HCT116 (cell line): ENCODE results near the gene EMILIN1. TPM values are rescaled to one million over a fixed set of nuclear protein-coding genes. Genes with fewer than 3 reads are reported as not detected.

Experiments used
- ATAC-seq: fragments of 200-7000 bp; cut with Tn5 transposase; 2 replicates; pipeline ENCODE4 v1.9.1; 2020; ENCODE audit warnings: mild to moderate bottlenecking, moderate library complexity
- BruUV-seq: library from RNA; stranded (reverse); fragments of 400-500 nt; replicated peaks from 2 replicates; lab custom pipeline; 2021; lab: Mats Ljungman, UMichigan
- CTCF ChIA-PET: fragments of 300-600 bp; sonication (Branson Sonifier 250); formaldehyde crosslinking; loops from one replicate; lab custom pipeline; 2021; ENCODE audit warnings: antibody characterized with exemption; lab: Charles Lee
- POLR2A ChIA-PET: fragments of 300-600, 350-600 bp; sonication (Branson Sonifier 250); formaldehyde crosslinking; loops from one replicate; lab custom pipeline; 2021; ENCODE audit warnings: antibody characterized with exemption; lab: Charles Lee
- RAD21 ChIA-PET, 2 experiments: fragments of 300-600 bp; sonication (Branson Sonifier 250); formaldehyde crosslinking; loops; one replicate each; lab custom pipeline; 2023; ENCODE audit warnings: low total read pairs in 2 of 2; ENCODE audit not compliant: uncharacterized antibody in 2 of 2, unreplicated experiment in 2 of 2, low non-redundant PET in 1 of 2; lab: Charles Lee
- DNase-seq: peaks from one replicate; pipeline ENCODE4 v3.0.0-alpha.2; 2010; ENCODE audit warnings: low read depth, low spot score
- H2AFZ ChIP-seq: fragments of 200-600 bp; shearing (Covaris generic), sonication (generic); 2 replicates; pipeline ENCODE4 v1.6.1; 2017; ENCODE audit warnings: low read depth, mixed run types, mixed read lengths, antibody characterized with exemption, low read length; ENCODE audit not compliant: poor library complexity, severe bottlenecking
- H3K27ac ChIP-seq: 2 replicates; pipeline ENCODE4 v1.5.1; 2012; ENCODE audit warnings: low read depth, low read length
- H3K27me3 ChIP-seq: fragments of 200-600 bp; sonication (generic); 2 replicates; pipeline ENCODE4 v1.6.1; 2016; ENCODE audit warnings: mixed run types, low read length, mixed read lengths; ENCODE audit not compliant: insufficient read depth
- H3K36me3 ChIP-seq, 2 experiments: fragments of 200-500 bp in 1 of 2; fragments of 200-600 bp in 1 of 2; sonication (Bioruptor generic) in 1 of 2; sonication (generic) in 1 of 2; 2 replicates each; pipeline versions ENCODE4 v1.5.1 to v1.6.1; 2014 to 2016; ENCODE audit warnings: low read length in 2 of 2, inconsistent platforms in 1 of 2, mixed read lengths in 1 of 2, mixed run types in 1 of 2; ENCODE audit not compliant: insufficient read depth in 2 of 2, control insufficient read depth in 1 of 2
- H3K4me1 ChIP-seq, 2 experiments: fragments of 200-600 bp in 1 of 2; sonication (generic) in 1 of 2; 2 replicates each; pipeline versions ENCODE4 v1.5.1 to v1.6.1; 2012 to 2017; ENCODE audit warnings: low read length in 2 of 2, inconsistent platforms in 1 of 2, mild to moderate bottlenecking in 1 of 2, mixed read lengths in 1 of 2, mixed run types in 1 of 2, moderate library complexity in 1 of 2; ENCODE audit not compliant: insufficient read depth in 2 of 2, control insufficient read depth in 1 of 2
- H3K4me2 ChIP-seq: fragments of 200-600 bp; sonication (generic); 2 replicates; pipeline ENCODE4 v1.6.1; 2017; ENCODE audit warnings: mixed run types, low read length, mixed read lengths
- H3K4me3 ChIP-seq, 2 experiments: fragments of 200-600 bp in 1 of 2; sonication (generic) in 1 of 2; replicated peaks in 1 of 2; 2 replicates each; pipeline ENCODE4 v1.5.1; 2011 to 2016; ENCODE audit warnings: low read length in 2 of 2, control low read depth in 1 of 2, low read depth in 1 of 2, mild to moderate bottlenecking in 1 of 2, mixed read lengths in 1 of 2, mixed run types in 1 of 2
- H3K79me2 ChIP-seq: fragments of 200-600 bp; sonication (generic); 2 replicates; pipeline ENCODE4 v1.6.1; 2017; ENCODE audit warnings: mild to moderate bottlenecking, mixed run types, low read length, moderate library complexity, mixed read lengths; ENCODE audit not compliant: insufficient read depth
- H3K9ac ChIP-seq: fragments of 200-600 bp; sonication (generic); 2 replicates; pipeline ENCODE4 v1.6.1; 2016; ENCODE audit warnings: low read length, mixed read lengths
- H3K9me2 ChIP-seq: fragments of 200-600 bp; sonication (generic), shearing (Covaris generic); 2 replicates; pipeline ENCODE4 v1.6.1; 2017; ENCODE audit warnings: mixed run types, mild to moderate bottlenecking, moderate library complexity; ENCODE audit not compliant: insufficient read depth
- H3K9me3 ChIP-seq, 2 experiments: fragments of 200-500 bp in 1 of 2; fragments of 200-600 bp in 1 of 2; sonication (Bioruptor generic) in 1 of 2; sonication (generic) in 1 of 2; 2 replicates each; pipeline ENCODE4 v1.6.1; 2014 to 2017; ENCODE audit warnings: low read length in 2 of 2, mixed read lengths in 2 of 2, inconsistent platforms in 1 of 2, low read depth in 1 of 2, mild to moderate bottlenecking in 1 of 2, mixed run types in 1 of 2, moderate library complexity in 1 of 2; ENCODE audit not compliant: control insufficient read depth in 1 of 2, insufficient read depth in 1 of 2
- H4K20me1 ChIP-seq: fragments of 200-600 bp; sonication (generic), shearing (Covaris generic); 2 replicates; pipeline ENCODE4 v1.6.1; 2017; ENCODE audit warnings: mixed run types, mild to moderate bottlenecking, moderate library complexity; ENCODE audit not compliant: insufficient read depth
- EZH2 ChIP-seq: fragments of 200-600 bp; sonication (generic); IDR thresholded peaks from 2 replicates; pipeline ENCODE4 v1.6.1; 2017; ENCODE audit warnings: antibody characterized with exemption, mixed run types
- EZH2phosphoT487 ChIP-seq: fragments of 200-600 bp; IDR thresholded peaks from 2 replicates; pipeline ENCODE4 v1.6.1; 2018; ENCODE audit warnings: antibody characterized with exemption, borderline replicate concordance
- FOSL1 ChIP-seq: IDR thresholded peaks from 2 replicates; pipeline ENCODE4 v1.6.1; 2012; ENCODE audit warnings: low read depth
- POLR2A ChIP-seq: IDR thresholded peaks from 2 replicates; pipeline ENCODE4 v1.7.0; 2011; ENCODE audit warnings: borderline replicate concordance; ENCODE audit not compliant: insufficient read depth, insufficient read length; ENCODE audit errors: extremely low read depth
- POLR2AphosphoS5 ChIP-seq: IDR thresholded peaks from 2 replicates; pipeline ENCODE4 v1.6.1; 2011; ENCODE audit warnings: mild to moderate bottlenecking, low read depth, low read length, moderate library complexity
- SIN3A ChIP-seq: IDR thresholded peaks from 2 replicates; pipeline ENCODE4 v1.6.1; 2012; ENCODE audit warnings: low read depth
- SP1 ChIP-seq: IDR thresholded peaks from 2 replicates; pipeline ENCODE4 v1.6.1; 2012; ENCODE audit warnings: low read depth
- SRF ChIP-seq: IDR thresholded peaks from 2 replicates; pipeline ENCODE4 v1.6.1; 2012; ENCODE audit warnings: low read depth
- TCF7L2 ChIP-seq: IDR thresholded peaks from 2 replicates; pipeline ENCODE4 v1.7.0; 2011; ENCODE audit warnings: borderline replicate concordance, inconsistent platforms; ENCODE audit not compliant: insufficient read depth, insufficient read length; ENCODE audit errors: extremely low read depth
- YY1 ChIP-seq: IDR thresholded peaks from 2 replicates; pipeline ENCODE4 v1.6.1; 2011; ENCODE audit warnings: low read length, low read depth, moderate library complexity, mild to moderate bottlenecking; ENCODE audit not compliant: insufficient replicate concordance; ENCODE audit errors: extremely low read depth
- ZBTB33 ChIP-seq: IDR thresholded peaks from 2 replicates; pipeline ENCODE4 v1.6.1; 2011; ENCODE audit warnings: mild to moderate bottlenecking, low read length, moderate library complexity; ENCODE audit not compliant: insufficient replicate concordance; ENCODE audit errors: extremely low read depth
- ZFX ChIP-seq: fragments of 450-650 bp; IDR thresholded peaks from 2 replicates; pipeline ENCODE4 v1.6.1; 2017
- intact Hi-C: fragments of 100-400 bp; cut with micrococcal nuclease; formaldehyde crosslinking; loops from 2 replicates; pipeline ENCODE4 v1.10.0; 2022
- total RNA-seq: library from RNA; stranded (reverse); gene quantifications from one replicate; pipeline ENCODE4 v1.2.1, GENCODE V29; 2021; ENCODE audit not compliant: unreplicated experiment
- TF ChIP-seq, protein P1 (sequence below): IDR thresholded peaks from 2 replicates; pipeline ENCODE4 v1.6.1; 2012
- TF ChIP-seq, protein P2 (sequence below): IDR thresholded peaks from 2 replicates; pipeline ENCODE4 v1.6.1; 2012

EMILIN1 gene
- total RNA-seq, 1 experiment from 2014 or later: 0.59 TPM

GRCh38 chr2:27071277-27071989, 7.0 kb upstream of the EMILIN1 start, which contains the start of gene OST4:
Gene OST4, minus strand, starts transcription at chr2:27071654.
- TF ChIP-seq TCF7L2 (peak; percentile 39), SRF (no peak), SIN3A (peak; percentile 70), FOSL1 (no peak), SP1 (peak; percentile 41; the same call in 1 of the 2 replicates), YY1 (peak; percentile 76), POLR2A (peak; percentile 86), EZH2 (no peak), POLR2AphosphoS5 (peak; percentile 98), ZFX (peak; percentile 55; the same call in 1 of the 2 replicates), ZBTB33 (peak; percentile 67), EZH2phosphoT487 (no peak)
- TF ChIP-seq, protein P1, sequence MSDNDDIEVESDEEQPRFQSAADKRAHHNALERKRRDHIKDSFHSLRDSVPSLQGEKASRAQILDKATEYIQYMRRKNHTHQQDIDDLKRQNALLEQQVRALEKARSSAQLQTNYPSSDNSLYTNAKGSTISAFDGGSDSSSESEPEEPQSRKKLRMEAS: peak; percentile 54
- TF ChIP-seq, protein P2, sequence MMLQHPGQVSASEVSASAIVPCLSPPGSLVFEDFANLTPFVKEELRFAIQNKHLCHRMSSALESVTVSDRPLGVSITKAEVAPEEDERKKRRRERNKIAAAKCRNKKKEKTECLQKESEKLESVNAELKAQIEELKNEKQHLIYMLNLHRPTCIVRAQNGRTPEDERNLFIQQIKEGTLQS: no peak
- H3K36me3 ChIP-seq: peaks cover 13 to 16% of the 10 kb centered on the region in 2 experiments; a peak in 2 of 4 replicates
- H3K27ac ChIP-seq: peak within 1 kb of the TSS; percentile 62
- H3K79me2 ChIP-seq: peaks cover 33% of the 10 kb centered on the region
- no peaks in the 10 kb centered on the region for H4K20me1 ChIP-seq
- ATAC-seq (peak; percentile 96), DNase-seq (peak; percentile 83)
- H3K9ac ChIP-seq: peak within 1 kb of the TSS; percentile 89
- CTCF ChIA-PET: interaction anchor here (0.8 to 1.3 kb wide), 7 partner anchors 10 to 222 kb away, joined by 3 to 7 read pairs (median 3); partner anchors contain the start of genes AGBL5 and KHK
- H3K4me1 ChIP-seq: peaks cover 7 to 18% of the 10 kb centered on the region in 2 experiments
- H3K4me3 ChIP-seq: peak within 1 kb of the TSS; percentile 98 to 99
- POLR2A ChIA-PET: interaction anchor here (1.2 to 1.4 kb wide), 3 partner anchors 8 to 20 kb away, joined by 3 to 6 read pairs (median 5); partner anchors contain the start of gene AGBL5
- peak within 1 kb of the TSS; percentile 89 for H3K4me2 ChIP-seq
- no peaks in the 10 kb centered on the region for H3K9me2 ChIP-seq
- RAD21 ChIA-PET: no interaction called here
- H3K9me3 ChIP-seq: no peaks in the 10 kb centered on the region
- no peaks in the 10 kb centered on the region for H3K27me3 ChIP-seq
- intact Hi-C loops: no loop called here
- no peak within 1 kb of the TSS for H2AFZ ChIP-seq
- BruUV-seq: no TSS peak
